Fibroblast of lung (primary cell): ENCODE data around the gene NF2. TPM values are rescaled to one million over a fixed set of nuclear protein-coding genes. Genes with fewer than 3 reads are reported as not detected.

Experiments
- DNase-seq, 2 donors: peaks; one replicate each; pipeline versions ENCODE4 v3.0.0 to v3.0.0-alpha.2; 2010; ENCODE audit warnings: low read depth in 2 of 2
- H2AFZ ChIP-seq: 2 replicates; pipeline ENCODE4 v1.5.1; 2012; ENCODE audit warnings: low read length, control low read depth, inconsistent platforms
- H3K27ac ChIP-seq: 2 replicates; pipeline ENCODE4 v1.5.1; 2011; ENCODE audit warnings: low read length, control low read depth; ENCODE audit not compliant: insufficient read depth
- H3K27me3 ChIP-seq: 2 replicates; pipeline ENCODE4 v1.5.1; 2011; ENCODE audit warnings: mild to moderate bottlenecking, low read length; ENCODE audit not compliant: control insufficient read depth, insufficient read depth
- H3K36me3 ChIP-seq: 2 replicates; pipeline ENCODE4 v1.5.1; 2011; ENCODE audit warnings: low read length; ENCODE audit not compliant: control insufficient read depth, insufficient read depth
- H3K4me1 ChIP-seq: 2 replicates; pipeline ENCODE4 v1.5.1; 2011; ENCODE audit warnings: low read length; ENCODE audit not compliant: control insufficient read depth, insufficient read depth; ENCODE audit errors: extremely low read depth
- H3K4me2 ChIP-seq: 2 replicates; pipeline ENCODE4 v1.5.1; 2011; ENCODE audit warnings: low read length, control low read depth; ENCODE audit not compliant: insufficient read depth; ENCODE audit errors: extremely low read depth
- H3K4me3 ChIP-seq, 4 experiments: fragments of 200-600 bp in 1 of 4; sonication (generic) in 1 of 4; replicated peaks in 1 of 4; 2 replicates each; pipeline ENCODE4 v1.5.1; 2011 to 2016; ENCODE audit warnings: low read length in 4 of 4, low read depth in 3 of 4, mild to moderate bottlenecking in 3 of 4, control low read depth in 2 of 4, inconsistent platforms in 1 of 4, mixed read lengths in 1 of 4; ENCODE audit not compliant: insufficient read depth in 1 of 4; ENCODE audit errors: control extremely low read depth in 1 of 4
- H3K79me2 ChIP-seq: 2 replicates; pipeline ENCODE4 v1.5.1; 2012; ENCODE audit warnings: mild to moderate bottlenecking, low read length, inconsistent platforms; ENCODE audit not compliant: control insufficient read depth, insufficient read depth
- H3K9ac ChIP-seq: 2 replicates; pipeline ENCODE4 v1.5.1; 2011; ENCODE audit warnings: mild to moderate bottlenecking, low read length, control low read depth; ENCODE audit not compliant: insufficient read depth
- H3K9me3 ChIP-seq: 2 replicates; pipeline ENCODE4 v1.5.1; 2012; ENCODE audit warnings: low read depth, low read length; ENCODE audit not compliant: control insufficient read depth, insufficient read depth
- H4K20me1 ChIP-seq: 2 replicates; pipeline ENCODE4 v1.5.1; 2011; ENCODE audit warnings: low read length; ENCODE audit not compliant: control insufficient read depth, insufficient read depth; ENCODE audit errors: extremely low read depth
- EZH2 ChIP-seq: IDR thresholded peaks from 2 replicates; pipeline ENCODE4 v1.5.1; 2012; ENCODE audit warnings: low read length, control low read depth, mild to moderate bottlenecking; ENCODE audit errors: missing control alignments
- polyA plus RNA-seq, 2 donors: library from polyadenylated mRNA; depleted of rRNA in 1 of 2; stranded (reverse) in 1 of 2; unstranded in 1 of 2; fragments of >200 nt; gene quantifications; 2 replicates each; pipeline ENCODE4 v1.2.1, GENCODE V29; 2011 to 2012; ENCODE audit warnings: missing spikeins in 1 of 2
- total RNA-seq: library from RNA; depleted of rRNA; stranded (reverse); fragments of >200 nt; gene quantifications from 2 replicates; pipeline ENCODE4 v1.2.1, GENCODE V29; 2014
- TF ChIP-seq, protein P1 (sequence below), 2 donors: IDR thresholded peaks in 1 of 2; conservative IDR thresholded peaks in 1 of 2; 1 replicate in 1 of 2; 2 replicates in 1 of 2; pipeline ENCODE4 v1.5.1; 2011 to 2012; ENCODE audit warnings: low read length in 2 of 2, control low read depth in 1 of 2, inconsistent platforms in 1 of 2, low read depth in 1 of 2, mild to moderate bottlenecking in 1 of 2

NF2 gene
- total and polyA plus RNA-seq, 2 donors (not counting 1 experiment from before 2014, with no cell fraction given) = 55.5 to 80.9 TPM

GRCh38 chr22:29706486-29706885 lies 103.1 kb downstream of the NF2 start:
- no peak overlapping the region for H3K27ac ChIP-seq
- DNase-seq = peak in 1 of 2 donors; percentile 46
- no peaks in the 10 kb centered on the region for H4K20me1 ChIP-seq
- peaks cover 23% of the 10 kb centered on the region for H3K27me3 ChIP-seq
- no peaks in the 10 kb centered on the region for H3K9me3 ChIP-seq
- TF ChIP-seq, protein P1, sequence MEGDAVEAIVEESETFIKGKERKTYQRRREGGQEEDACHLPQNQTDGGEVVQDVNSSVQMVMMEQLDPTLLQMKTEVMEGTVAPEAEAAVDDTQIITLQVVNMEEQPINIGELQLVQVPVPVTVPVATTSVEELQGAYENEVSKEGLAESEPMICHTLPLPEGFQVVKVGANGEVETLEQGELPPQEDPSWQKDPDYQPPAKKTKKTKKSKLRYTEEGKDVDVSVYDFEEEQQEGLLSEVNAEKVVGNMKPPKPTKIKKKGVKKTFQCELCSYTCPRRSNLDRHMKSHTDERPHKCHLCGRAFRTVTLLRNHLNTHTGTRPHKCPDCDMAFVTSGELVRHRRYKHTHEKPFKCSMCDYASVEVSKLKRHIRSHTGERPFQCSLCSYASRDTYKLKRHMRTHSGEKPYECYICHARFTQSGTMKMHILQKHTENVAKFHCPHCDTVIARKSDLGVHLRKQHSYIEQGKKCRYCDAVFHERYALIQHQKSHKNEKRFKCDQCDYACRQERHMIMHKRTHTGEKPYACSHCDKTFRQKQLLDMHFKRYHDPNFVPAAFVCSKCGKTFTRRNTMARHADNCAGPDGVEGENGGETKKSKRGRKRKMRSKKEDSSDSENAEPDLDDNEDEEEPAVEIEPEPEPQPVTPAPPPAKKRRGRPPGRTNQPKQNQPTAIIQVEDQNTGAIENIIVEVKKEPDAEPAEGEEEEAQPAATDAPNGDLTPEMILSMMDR (conservative IDR thresholded peaks at IDR 0.05 in 1 of 2, IDR thresholded peaks at IDR 0.05 in 1 of 2; ENCODE audit: low read depth in 1 of 2, low read length in 2 of 2) = no peak
- TF ChIP-seq EZH2 = no peak
- H3K79me2 ChIP-seq = no peaks in the 10 kb centered on the region
- no peak overlapping the region for H3K9ac ChIP-seq
- no peak overlapping the region for H2AFZ ChIP-seq
- peaks cover 5% of the 10 kb centered on the region for H3K4me1 ChIP-seq
- no peaks in the 10 kb centered on the region for H3K36me3 ChIP-seq
- H3K4me3 ChIP-seq = no peak overlapping the region
- no peak overlapping the region for H3K4me2 ChIP-seq

- no peaks in the 10 kb centered on the region for H3K9me3 ChIP-seq
- H3K36me3 ChIP-seq = no peaks in the 10 kb centered on the region
- no peaks in the 10 kb centered on the region for H4K20me1 ChIP-seq
- H3K27me3 ChIP-seq = peaks cover 23% of the 10 kb centered on the region
- no peak overlapping the region for H3K4me3 ChIP-seq
- no peaks in the 10 kb centered on the region for H3K79me2 ChIP-seq
- H3K4me1 ChIP-seq = no peaks in the 10 kb centered on the region
- H3K4me2 ChIP-seq = no peak overlapping the region
- TF ChIP-seq, protein P1 (conservative IDR thresholded peaks at IDR 0.05 in 1 of 2, IDR thresholded peaks at IDR 0.05 in 1 of 2; ENCODE audit: low read depth in 1 of 2, low read length in 2 of 2) = no peak
- no peak for TF ChIP-seq EZH2
- H3K9ac ChIP-seq = no peak overlapping the region
- no peak overlapping the region for H3K27ac ChIP-seq
- DNase-seq = no peak
- H2AFZ ChIP-seq = no peak overlapping the region
Observed at GRCh38 chr22:29707010-29707409, 103.6 kb downstream of the NF2 start.

DNA sequence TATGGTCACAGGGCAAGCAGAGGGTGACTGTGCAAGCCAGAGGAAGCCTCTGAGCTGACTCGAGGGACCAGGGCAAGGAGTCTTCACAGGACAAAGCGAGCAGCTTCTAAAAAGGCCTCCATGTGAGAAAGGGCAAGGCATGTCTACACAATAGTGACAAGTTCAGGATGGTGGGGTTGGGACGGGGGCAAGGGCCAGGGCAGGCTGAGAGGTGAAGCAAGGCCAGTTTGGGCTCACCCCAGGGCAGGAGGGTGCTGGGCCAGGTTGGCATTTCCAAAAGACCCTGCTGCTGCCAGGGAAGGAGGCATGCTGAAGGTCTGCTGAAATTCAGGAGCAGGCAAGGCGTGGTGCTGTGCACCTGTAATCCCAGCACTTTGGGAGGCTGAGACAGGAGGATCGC lies 104.0 kb downstream of the NF2 start:
- H3K27me3 ChIP-seq = peaks cover 23% of the 10 kb centered on the region
- no peak overlapping the region for H3K4me2 ChIP-seq
- no peaks in the 10 kb centered on the region for H4K20me1 ChIP-seq
- H3K27ac ChIP-seq = no peak overlapping the region
- H3K36me3 ChIP-seq = no peaks in the 10 kb centered on the region
- no peak overlapping the region for H2AFZ ChIP-seq
- H3K79me2 ChIP-seq = no peaks in the 10 kb centered on the region
- TF ChIP-seq EZH2 = no peak
- TF ChIP-seq, protein P1 (conservative IDR thresholded peaks at IDR 0.05 in 1 of 2, IDR thresholded peaks at IDR 0.05 in 1 of 2; ENCODE audit: low read depth in 1 of 2, low read length in 2 of 2) = no peak
- no peak overlapping the region for H3K4me3 ChIP-seq
- H3K9ac ChIP-seq = no peak overlapping the region
- no peaks in the 10 kb centered on the region for H3K4me1 ChIP-seq
- no peaks in the 10 kb centered on the region for H3K9me3 ChIP-seq
- no peak for DNase-seq
